CD8-positive, alpha-beta memory T cell (primary cell): Measurements from ENCODE around the gene OLFM3. TPM values are rescaled to one million over a fixed set of nuclear protein-coding genes. Genes with fewer than 3 reads are reported as not detected.

Experiments
- CTCF ChIA-PET: fragments of 350-600 bp; sonication (Branson Sonifier 250); formaldehyde crosslinking; loops from one replicate; lab custom pipeline; 2021; ENCODE audit warnings: antibody characterized with exemption; lab: Charles Lee
- POLR2A ChIA-PET: fragments of 350-600 bp; sonication (Branson Sonifier 250); formaldehyde crosslinking; loops from one replicate; lab custom pipeline; 2021; ENCODE audit warnings: antibody characterized with exemption; lab: Charles Lee
- DNase-seq, 5 donors: peaks; one replicate each; pipeline versions ENCODE4 v3.0.0 to v3.0.0-alpha.2; 2020 to 2022; ENCODE audit warnings: mixed read lengths in 1 of 5
- H3K27ac ChIP-seq: one replicate; pipeline ENCODE4 v1.7.0; 2013; ENCODE audit warnings: low read depth, mild to moderate bottlenecking, low read length, moderate library complexity
- H3K27me3 ChIP-seq: 2 replicates; pipeline ENCODE4 v1.7.0; 2013; ENCODE audit warnings: low read length, mild to moderate bottlenecking; ENCODE audit not compliant: insufficient read depth, poor library complexity, severe bottlenecking
- H3K36me3 ChIP-seq: 2 replicates; pipeline ENCODE4 v1.7.0; 2013; ENCODE audit warnings: mild to moderate bottlenecking, low read length, moderate library complexity; ENCODE audit not compliant: insufficient read depth
- H3K4me1 ChIP-seq: 2 replicates; pipeline ENCODE4 v1.7.0; 2013; ENCODE audit warnings: mild to moderate bottlenecking, low read length, moderate library complexity; ENCODE audit not compliant: insufficient read depth
- H3K4me3 ChIP-seq: 2 replicates; pipeline ENCODE4 v1.7.0; 2013; ENCODE audit warnings: mild to moderate bottlenecking, low read length
- H3K9me3 ChIP-seq: 2 replicates; pipeline ENCODE4 v1.7.0; 2013; ENCODE audit warnings: mild to moderate bottlenecking, low read length
- H3K27ac Mint-ChIP-seq, 8 donors: one replicate each; pipeline ENCODE4 v1.8.0; 2020 to 2021; ENCODE audit warnings: mixed read lengths in 8 of 8, mild to moderate bottlenecking in 6 of 8, inconsistent platforms in 3 of 8, moderate library complexity in 3 of 8
- H3K27me3 Mint-ChIP-seq, 2 donors: one replicate each; pipeline ENCODE4 v1.8.0; 2020 to 2021; ENCODE audit warnings: mixed read lengths in 2 of 2, mild to moderate bottlenecking in 1 of 2, moderate library complexity in 1 of 2
- H3K36me3 Mint-ChIP-seq, 3 donors: one replicate each; pipeline ENCODE4 v1.8.0; 2020 to 2021; ENCODE audit warnings: mixed read lengths in 3 of 3, inconsistent platforms in 1 of 3, mild to moderate bottlenecking in 1 of 3
- H3K4me1 Mint-ChIP-seq, 3 donors: one replicate each; pipeline ENCODE4 v1.8.0; 2020 to 2021; ENCODE audit warnings: mixed read lengths in 3 of 3, inconsistent platforms in 1 of 3, mild to moderate bottlenecking in 1 of 3
- H3K4me3 Mint-ChIP-seq, 7 donors: one replicate each; pipeline ENCODE4 v1.8.0; 2020 to 2021; ENCODE audit warnings: mixed read lengths in 7 of 7, mild to moderate bottlenecking in 6 of 7, moderate library complexity in 4 of 7, inconsistent platforms in 2 of 7
- H3K9me3 Mint-ChIP-seq, 5 donors: one replicate each; pipeline ENCODE4 v1.8.0; 2020 to 2022; ENCODE audit warnings: mixed read lengths in 5 of 5, mild to moderate bottlenecking in 3 of 5, moderate library complexity in 2 of 5, inconsistent platforms in 1 of 5
- polyA plus RNA-seq: library from polyadenylated mRNA; unstranded; fragments of 300-500 nt; fragmentation: Illumina TruSeq; gene quantifications from one replicate; pipeline ENCODE4 v1.2.3, GENCODE V29; 2021
- total RNA-seq, 2 experiments: library from RNA; stranded (reverse); gene quantifications; one replicate each; pipeline ENCODE4 v1.2.3, GENCODE V29; 2021

The OLFM3 gene
- total and polyA plus RNA-seq, 3 experiments from 2014 or later, result not detected

GRCh38 chr1:101875891-101876290 is 120.8 kb downstream of the OLFM3 start:
- no peaks in the 10 kb centered on the region for H3K9me3 ChIP-seq
- H3K27me3 ChIP-seq, result no peaks in the 10 kb centered on the region
- Mint-ChIP-seq H3K4me1 (no peaks in the 10 kb centered on the region), H3K4me3 (no peak overlapping the region), H3K27ac (no peak overlapping the region), H3K27me3 (no peaks in the 10 kb centered on the region), H3K36me3 (no peaks in the 10 kb centered on the region), H3K9me3 (peaks cover 0 to 3% (median 0%) of the 10 kb centered on the region in 5 donors)
- no peaks in the 10 kb centered on the region for H3K36me3 ChIP-seq
- H3K4me3 ChIP-seq, result no peak overlapping the region
- DNase-seq, result no peak
- H3K27ac ChIP-seq, result no peak overlapping the region
- H3K4me1 ChIP-seq, result no peaks in the 10 kb centered on the region
- POLR2A ChIA-PET, result no interaction called here
- CTCF ChIA-PET, result interaction anchor here (0.8 kb wide), 1 partner anchor 20 kb away, joined by 3 read pairs; no protein-coding TSS in a partner anchor

- H3K4me3 ChIP-seq, result no peak overlapping the region
- no peak for DNase-seq
- POLR2A ChIA-PET, result no interaction called here
- Mint-ChIP-seq H3K27me3 (no peaks in the 10 kb centered on the region), H3K27ac (no peak overlapping the region), H3K9me3 (peaks cover 0 to 3% (median 0%) of the 10 kb centered on the region in 5 donors), H3K36me3 (no peaks in the 10 kb centered on the region), H3K4me3 (no peak overlapping the region), H3K4me1 (no peaks in the 10 kb centered on the region)
- no peak overlapping the region for H3K27ac ChIP-seq
- no peaks in the 10 kb centered on the region for H3K27me3 ChIP-seq
- no peaks in the 10 kb centered on the region for H3K36me3 ChIP-seq
- CTCF ChIA-PET, result no interaction called here
- no peaks in the 10 kb centered on the region for H3K4me1 ChIP-seq
- H3K9me3 ChIP-seq, result no peaks in the 10 kb centered on the region
These were observed 123.1 kb downstream of the OLFM3 start for GRCh38 chr1:101873672-101874071.

- no peaks in the 10 kb centered on the region for H3K36me3 Mint-ChIP-seq
- peaks cover 0 to 4% (median 0%) of the 10 kb centered on the region in 5 donors for H3K9me3 Mint-ChIP-seq
- Histone ChIP-seq H3K4me1 (no peaks in the 10 kb centered on the region), H3K36me3 (no peaks in the 10 kb centered on the region), H3K9me3 (no peaks in the 10 kb centered on the region), H3K4me3 (no peak overlapping the region), H3K27ac (no peak overlapping the region), H3K27me3 (no peaks in the 10 kb centered on the region)
- no peak for DNase-seq
- CTCF ChIA-PET, result no interaction called here
- H3K27me3 Mint-ChIP-seq, result peaks cover 0 to 1% of the 10 kb centered on the region in 2 donors
- POLR2A ChIA-PET, result no interaction called here
- H3K4me3 Mint-ChIP-seq, result no peak overlapping the region
- H3K27ac Mint-ChIP-seq, result no peak overlapping the region
- no peaks in the 10 kb centered on the region for H3K4me1 Mint-ChIP-seq
These were observed 136.8 kb downstream of the OLFM3 start for GRCh38 chr1:101859941-101860340.

GRCh38 chr1:101854271-101854670 is 142.5 kb downstream of the OLFM3 start:
- peaks cover 0 to 2% (median 0%) of the 10 kb centered on the region in 5 donors for H3K9me3 Mint-ChIP-seq
- POLR2A ChIA-PET, result no interaction called here

GRCh38 chr1:101852936-101853335 is 143.8 kb downstream of the OLFM3 start:
- Mint-ChIP-seq H3K27me3 (no peaks in the 10 kb centered on the region), H3K27ac (no peak overlapping the region), H3K36me3 (no peaks in the 10 kb centered on the region), H3K9me3 (no peaks in the 10 kb centered on the region), H3K4me3 (no peak overlapping the region), H3K4me1 (no peaks in the 10 kb centered on the region)
- Histone ChIP-seq H3K27me3 (no peaks in the 10 kb centered on the region), H3K9me3 (no peaks in the 10 kb centered on the region), H3K27ac (no peak overlapping the region), H3K4me1 (no peaks in the 10 kb centered on the region), H3K4me3 (no peak overlapping the region), H3K36me3 (no peaks in the 10 kb centered on the region)
- POLR2A ChIA-PET, result no interaction called here
- CTCF ChIA-PET, result no interaction called here
- DNase-seq, result no peak

More at GRCh38 chr1:101854271-101854670, 142.5 kb downstream of the OLFM3 start:
- H3K4me1 ChIP-seq, result no peaks in the 10 kb centered on the region
- Mint-ChIP-seq H3K36me3 (no peaks in the 10 kb centered on the region), H3K27me3 (no peaks in the 10 kb centered on the region), H3K4me3 (no peak overlapping the region), H3K4me1 (no peaks in the 10 kb centered on the region), H3K27ac (no peak overlapping the region)
- H3K36me3 ChIP-seq, result no peaks in the 10 kb centered on the region
- DNase-seq, result no peak
- no peak overlapping the region for H3K27ac ChIP-seq
- no peaks in the 10 kb centered on the region for H3K9me3 ChIP-seq
- H3K4me3 ChIP-seq, result no peak overlapping the region
- CTCF ChIA-PET, result no interaction called here
- no peaks in the 10 kb centered on the region for H3K27me3 ChIP-seq

GRCh38 chr1:101849356-101849755 is 147.4 kb downstream of the OLFM3 start:
- H3K27ac Mint-ChIP-seq, result no peak overlapping the region
- Histone ChIP-seq H3K36me3 (no peaks in the 10 kb centered on the region), H3K9me3 (no peaks in the 10 kb centered on the region), H3K27ac (no peak overlapping the region), H3K4me3 (no peak overlapping the region), H3K27me3 (no peaks in the 10 kb centered on the region), H3K4me1 (no peaks in the 10 kb centered on the region)
- no peaks in the 10 kb centered on the region for H3K36me3 Mint-ChIP-seq
- no peaks in the 10 kb centered on the region for H3K9me3 Mint-ChIP-seq
- DNase-seq, result no peak
- H3K27me3 Mint-ChIP-seq, result peaks cover 0 to 4% of the 10 kb centered on the region in 2 donors
- H3K4me3 Mint-ChIP-seq, result no peak overlapping the region
- ChIA-PET CTCF (no interaction called here), POLR2A (no interaction called here)
- no peaks in the 10 kb centered on the region for H3K4me1 Mint-ChIP-seq

- CTCF ChIA-PET, result no interaction called here
- Histone ChIP-seq H3K36me3 (no peaks in the 10 kb centered on the region), H3K4me1 (no peaks in the 10 kb centered on the region), H3K27me3 (no peaks in the 10 kb centered on the region), H3K27ac (no peak overlapping the region), H3K9me3 (no peaks in the 10 kb centered on the region), H3K4me3 (no peak overlapping the region)
- Mint-ChIP-seq H3K4me3 (no peak overlapping the region), H3K9me3 (peaks cover 0 to 2% (median 0%) of the 10 kb centered on the region in 5 donors), H3K27me3 (peaks cover 0 to 4% of the 10 kb centered on the region in 2 donors), H3K4me1 (no peaks in the 10 kb centered on the region), H3K27ac (no peak overlapping the region), H3K36me3 (no peaks in the 10 kb centered on the region)
- POLR2A ChIA-PET, result no interaction called here
- DNase-seq, result no peak
These were observed 149.1 kb downstream of the OLFM3 start for GRCh38 chr1:101847626-101848025.

- Mint-ChIP-seq H3K36me3 (no peaks in the 10 kb centered on the region), H3K27ac (no peak overlapping the region), H3K4me1 (no peaks in the 10 kb centered on the region), H3K4me3 (no peak overlapping the region), H3K9me3 (peaks cover 0 to 2% (median 0%) of the 10 kb centered on the region in 5 donors), H3K27me3 (peaks cover 0 to 4% of the 10 kb centered on the region in 2 donors)
- POLR2A ChIA-PET, result no interaction called here
- Histone ChIP-seq H3K9me3 (no peaks in the 10 kb centered on the region), H3K4me3 (no peak overlapping the region), H3K36me3 (no peaks in the 10 kb centered on the region), H3K27me3 (no peaks in the 10 kb centered on the region), H3K27ac (no peak overlapping the region), H3K4me1 (no peaks in the 10 kb centered on the region)
- CTCF ChIA-PET, result no interaction called here
- no peak for DNase-seq
These were observed 149.9 kb downstream of the OLFM3 start for GRCh38 chr1:101846820-101847219.
